CD4-positive, alpha-beta T cell (primary cell): ENCODE measurements around the gene NEGR1. TPM values are rescaled to one million over a fixed set of nuclear protein-coding genes. Genes with fewer than 3 reads are reported as not detected.

Experiments
- ATAC-seq: fragments of 200-7000 bp; cut with Tn5 transposase; one replicate; pipeline ENCODE4 v1.10.0; 2022; ENCODE audit warnings: mild to moderate bottlenecking; ENCODE audit not compliant: poor library complexity
- CTCF ChIA-PET: fragments of 350-600 bp; sonication (Branson Sonifier 250); formaldehyde crosslinking; loops from one replicate; lab custom pipeline; 2021; ENCODE audit warnings: antibody characterized with exemption, inconsistent platforms; lab: Charles Lee
- POLR2A ChIA-PET: fragments of 350-600 bp; sonication (Branson Sonifier 250); formaldehyde crosslinking; loops from one replicate; lab custom pipeline; 2021; ENCODE audit warnings: antibody characterized with exemption, inconsistent platforms; lab: Charles Lee
- DNase-seq, 14 experiments: peaks; one replicate each; pipeline ENCODE4 v3.0.0-alpha.2; 2013 to 2020; ENCODE audit warnings: mixed read lengths in 2 of 14
- H3K27ac ChIP-seq, 2 donors: one replicate each; pipeline versions ENCODE4 v1.5.1 to v1.7.0; 2013; ENCODE audit warnings: low read length in 2 of 2, low read depth in 1 of 2, mild to moderate bottlenecking in 1 of 2
- H3K27me3 ChIP-seq, 2 experiments: 1 replicate in 1 of 2; 2 replicates in 1 of 2; pipeline versions ENCODE4 v1.6.1 to v1.7.0; 2013; ENCODE audit warnings: low read length in 2 of 2, control low read depth in 1 of 2, mild to moderate bottlenecking in 1 of 2, moderate library complexity in 1 of 2; ENCODE audit not compliant: insufficient read depth in 2 of 2, control insufficient read depth in 1 of 2
- H3K36me3 ChIP-seq: one replicate; pipeline ENCODE4 v1.6.1; 2013; ENCODE audit warnings: low read length, control low read depth; ENCODE audit not compliant: insufficient read depth
- H3K4me1 ChIP-seq: one replicate; pipeline ENCODE4 v1.6.1; 2013; ENCODE audit warnings: low read length, control low read depth; ENCODE audit not compliant: insufficient read depth
- H3K4me3 ChIP-seq: one replicate; pipeline ENCODE4 v1.5.1; 2013; ENCODE audit warnings: mild to moderate bottlenecking, low read length, moderate library complexity
- H3K9me3 ChIP-seq, 2 experiments: 1 replicate in 1 of 2; 2 replicates in 1 of 2; pipeline versions ENCODE4 v1.6.1 to v1.7.0; 2013; ENCODE audit warnings: low read length in 2 of 2, mild to moderate bottlenecking in 2 of 2, control low read depth in 1 of 2, moderate library complexity in 1 of 2; ENCODE audit not compliant: control insufficient read depth in 1 of 2, insufficient read depth in 1 of 2
- H3K27ac Mint-ChIP-seq: one replicate; pipeline ENCODE4 v1.8.0; 2020; ENCODE audit warnings: mixed read lengths
- H3K27me3 Mint-ChIP-seq: one replicate; pipeline ENCODE4 v1.8.0; 2021; ENCODE audit warnings: mixed read lengths
- H3K36me3 Mint-ChIP-seq: one replicate; pipeline ENCODE4 v1.8.0; 2021; ENCODE audit warnings: low read depth, mixed read lengths
- H3K4me1 Mint-ChIP-seq: one replicate; pipeline ENCODE4 v1.8.0; 2021; ENCODE audit warnings: low read depth, mixed read lengths
- H3K4me3 Mint-ChIP-seq: one replicate; pipeline ENCODE4 v1.8.0; 2020; ENCODE audit warnings: mild to moderate bottlenecking, mixed read lengths
- H3K9me3 Mint-ChIP-seq: one replicate; pipeline ENCODE4 v1.8.0; 2020; ENCODE audit warnings: mixed read lengths
- intact Hi-C, 2 experiments: fragments of 100-400 bp; cut with DNase I in 1 of 2; cut with micrococcal nuclease in 1 of 2; formaldehyde crosslinking; loops; one replicate each; pipeline versions ENCODE4 v1.15.1 to v1.9.0; 2023 to 2025; cut with DNase I, micrococcal nuclease
- total RNA-seq, 174 experiments: library from RNA in 2 of 174; stranded (reverse) in 2 of 174; gene quantifications; one replicate each; pipeline ENCODE4 v1.2.3 and lab custom pipeline; 2021 to 2026
- TF ChIP-seq, protein P1 (sequence below): fragments of 200-600 bp; IDR thresholded peaks from one replicate; pipeline ENCODE4 v1.8.0; 2022; ENCODE audit warnings: antibody characterized with exemption, mild to moderate bottlenecking

The NEGR1 gene
- total RNA-seq, 2 experiments from 2014 or later: 0.03 TPM

DNA sequence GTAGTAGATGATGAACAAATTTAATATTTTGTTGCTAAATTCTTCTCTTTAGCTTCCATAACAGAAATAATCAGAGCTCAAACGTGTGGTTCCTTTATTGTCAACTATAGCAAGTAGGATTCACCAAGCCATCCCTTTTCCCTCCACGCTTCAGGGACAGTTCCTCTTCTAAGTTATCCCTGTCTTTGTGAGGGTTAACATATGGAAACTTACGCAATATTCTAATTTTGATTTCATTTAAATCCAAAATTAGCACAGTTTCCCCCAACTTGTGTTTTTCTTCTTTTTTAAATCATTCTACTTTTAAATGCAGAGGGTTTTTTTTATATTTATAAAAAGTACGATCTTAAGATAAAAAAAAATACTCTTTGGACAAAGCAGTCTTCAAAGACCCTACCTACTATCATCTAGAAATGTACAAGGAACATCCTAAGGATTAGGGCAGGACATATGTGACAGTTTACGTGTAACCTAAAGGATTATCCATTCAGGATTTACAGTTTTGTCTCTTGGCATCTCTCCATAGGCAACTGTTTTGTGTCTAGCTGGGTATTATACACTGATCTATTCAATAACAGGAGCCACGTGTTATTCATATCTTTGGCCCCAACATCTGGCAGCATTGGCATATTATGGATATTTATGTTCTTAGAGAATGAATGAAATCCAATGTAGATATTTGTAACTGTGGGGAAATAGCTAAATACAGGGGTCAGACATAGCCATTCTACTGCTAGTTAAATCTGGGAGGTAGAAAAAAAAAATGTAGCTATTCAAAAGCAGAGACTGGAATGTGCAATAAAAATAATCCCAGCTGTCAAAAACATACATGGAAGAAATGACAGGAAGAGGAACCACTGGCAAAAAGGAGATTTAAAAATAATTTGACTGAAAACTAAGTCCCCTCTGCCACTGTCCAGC, 272.9 kb downstream of the NEGR1 start:
- intact Hi-C loops: no loop called here
- Mint-ChIP-seq H3K9me3 (no peaks in the 10 kb centered on the region), H3K27ac (no peak overlapping the region), H3K4me1 (no peaks in the 10 kb centered on the region), H3K4me3 (no peak overlapping the region), H3K36me3 (no peaks in the 10 kb centered on the region), H3K27me3 (no peaks in the 10 kb centered on the region)
- TF ChIP-seq, protein P1, sequence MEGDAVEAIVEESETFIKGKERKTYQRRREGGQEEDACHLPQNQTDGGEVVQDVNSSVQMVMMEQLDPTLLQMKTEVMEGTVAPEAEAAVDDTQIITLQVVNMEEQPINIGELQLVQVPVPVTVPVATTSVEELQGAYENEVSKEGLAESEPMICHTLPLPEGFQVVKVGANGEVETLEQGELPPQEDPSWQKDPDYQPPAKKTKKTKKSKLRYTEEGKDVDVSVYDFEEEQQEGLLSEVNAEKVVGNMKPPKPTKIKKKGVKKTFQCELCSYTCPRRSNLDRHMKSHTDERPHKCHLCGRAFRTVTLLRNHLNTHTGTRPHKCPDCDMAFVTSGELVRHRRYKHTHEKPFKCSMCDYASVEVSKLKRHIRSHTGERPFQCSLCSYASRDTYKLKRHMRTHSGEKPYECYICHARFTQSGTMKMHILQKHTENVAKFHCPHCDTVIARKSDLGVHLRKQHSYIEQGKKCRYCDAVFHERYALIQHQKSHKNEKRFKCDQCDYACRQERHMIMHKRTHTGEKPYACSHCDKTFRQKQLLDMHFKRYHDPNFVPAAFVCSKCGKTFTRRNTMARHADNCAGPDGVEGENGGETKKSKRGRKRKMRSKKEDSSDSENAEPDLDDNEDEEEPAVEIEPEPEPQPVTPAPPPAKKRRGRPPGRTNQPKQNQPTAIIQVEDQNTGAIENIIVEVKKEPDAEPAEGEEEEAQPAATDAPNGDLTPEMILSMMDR: no peak
- Histone ChIP-seq H3K4me3 (no peak overlapping the region), H3K36me3 (no peaks in the 10 kb centered on the region), H3K4me1 (no peaks in the 10 kb centered on the region), H3K9me3 (no peaks in the 10 kb centered on the region), H3K27ac (no peak overlapping the region), H3K27me3 (no peaks in the 10 kb centered on the region)
- ATAC-seq (no peak), DNase-seq (no peak)
- POLR2A ChIA-PET: no interaction called here
- CTCF ChIA-PET: no interaction called here

DNA sequence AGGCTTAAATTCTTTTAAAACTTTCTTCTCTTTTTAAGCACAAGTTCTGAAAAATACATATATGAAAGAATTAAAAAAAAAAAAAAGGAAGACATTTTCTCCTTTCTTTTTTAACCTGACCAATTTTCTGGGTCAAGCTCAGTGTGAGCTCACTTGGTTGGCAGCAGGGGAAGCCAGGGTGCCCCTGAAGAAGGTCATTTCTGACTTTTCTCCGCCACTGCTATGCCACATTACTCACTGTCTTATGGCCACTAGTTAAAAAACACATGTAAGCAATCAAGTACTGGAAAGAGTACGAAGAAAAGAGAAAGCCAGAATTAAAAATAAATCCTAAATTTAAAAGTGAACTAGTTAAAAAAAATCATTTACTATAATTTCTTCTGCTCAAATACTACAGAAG, 275.0 kb downstream of the NEGR1 start:
- Histone ChIP-seq H3K4me3 (no peak overlapping the region), H3K27me3 (no peaks in the 10 kb centered on the region), H3K9me3 (no peaks in the 10 kb centered on the region), H3K36me3 (no peaks in the 10 kb centered on the region), H3K27ac (no peak overlapping the region), H3K4me1 (no peaks in the 10 kb centered on the region)
- POLR2A ChIA-PET: no interaction called here
- Mint-ChIP-seq H3K9me3 (no peaks in the 10 kb centered on the region), H3K36me3 (no peaks in the 10 kb centered on the region), H3K4me1 (no peaks in the 10 kb centered on the region), H3K4me3 (no peak overlapping the region), H3K27ac (no peak overlapping the region), H3K27me3 (no peaks in the 10 kb centered on the region)
- DNase-seq: no peak
- ATAC-seq: no peak
- CTCF ChIA-PET: interaction anchor here (1.1 kb wide), 1 partner anchor 30 kb away, joined by 3 read pairs; no protein-coding TSS in a partner anchor
- intact Hi-C loops: no loop called here
- TF ChIP-seq, protein P1: no peak

DNA sequence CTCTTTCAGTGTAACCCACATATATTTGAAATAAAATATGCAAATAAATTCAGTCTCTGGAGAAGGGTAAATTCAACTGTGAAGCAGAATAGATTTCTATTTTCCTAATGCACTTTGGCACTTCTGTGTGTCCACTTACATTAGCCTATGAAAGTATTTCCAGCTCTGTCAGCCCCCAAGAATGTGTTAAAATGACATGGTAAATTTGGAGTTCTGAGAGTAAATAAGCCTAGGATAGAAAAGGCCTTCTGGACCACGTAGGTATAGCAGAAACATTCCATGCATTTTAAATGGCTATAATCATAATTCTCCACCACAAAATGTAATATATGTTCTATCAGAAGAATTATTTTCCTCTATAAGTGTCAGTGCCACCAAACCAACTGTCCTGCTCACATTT, 276.2 kb downstream of the NEGR1 start:
- no peak for DNase-seq
- ChIA-PET CTCF (no interaction called here), POLR2A (no interaction called here)
- Mint-ChIP-seq H3K4me3 (no peak overlapping the region), H3K27me3 (no peaks in the 10 kb centered on the region), H3K36me3 (no peaks in the 10 kb centered on the region), H3K27ac (no peak overlapping the region), H3K4me1 (no peaks in the 10 kb centered on the region), H3K9me3 (no peaks in the 10 kb centered on the region)
- H3K27ac ChIP-seq: no peak overlapping the region
- no peak overlapping the region for H3K4me3 ChIP-seq
- intact Hi-C loops: no loop called here
- ATAC-seq: no peak
- no peaks in the 10 kb centered on the region for H3K36me3 ChIP-seq
- no peaks in the 10 kb centered on the region for H3K9me3 ChIP-seq
- TF ChIP-seq, protein P1: no peak
- no peaks in the 10 kb centered on the region for H3K4me1 ChIP-seq
- H3K27me3 ChIP-seq: no peaks in the 10 kb centered on the region
